WTC11 (cell line): Measurements from ENCODE around the gene GPR6.

Experiments used
- CTCF ChIP-seq: fragments of 200-600 bp; IDR thresholded peaks from 2 replicates; pipeline ENCODE4 v1.8.0; 2022; ENCODE audit warnings: antibody characterized with exemption
- RORB ChIP-seq: fragments of 250-450 bp; sonication (Bioruptor Pico); IDR thresholded peaks from 2 replicates; pipeline ENCODE4 v1.9.0; 2021; ENCODE audit warnings: mild to moderate bottlenecking
- TF ChIP-seq, protein P1 (sequence below): sonication (generic); formaldehyde crosslinking; IDR thresholded peaks from 2 replicates; pipeline ENCODE4 v1.8.0; 2022; ENCODE audit warnings: mild to moderate bottlenecking, missing genetic modification reagents
- TF ChIP-seq, protein P2 (sequence below): fragments of 250-450 bp; sonication (Bioruptor Pico); IDR thresholded peaks from 2 replicates; pipeline ENCODE4 v1.9.0; 2021; ENCODE audit warnings: moderate library complexity, mild to moderate bottlenecking, inconsistent platforms, borderline replicate concordance

DNA sequence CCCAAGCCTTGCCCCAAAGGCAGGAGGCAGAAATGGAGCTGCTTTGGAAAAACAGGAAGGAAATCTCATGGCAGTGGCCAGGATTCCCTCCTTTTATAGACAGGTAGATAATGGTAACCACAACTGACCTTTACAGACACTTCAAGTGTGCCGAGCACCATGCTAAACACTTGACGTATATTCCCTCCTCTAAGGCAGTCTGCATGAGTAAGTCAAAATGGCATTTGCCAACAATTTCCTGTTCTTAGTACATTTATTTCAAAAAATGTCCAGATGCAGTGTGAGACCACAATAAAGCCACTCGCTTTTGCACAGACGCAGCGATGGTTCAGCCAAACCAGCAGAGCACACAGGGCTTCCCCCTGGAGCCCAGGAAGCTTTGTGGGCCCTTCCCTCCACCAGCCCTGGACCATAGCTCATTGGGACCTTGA is 16.5 kb upstream of the GPR6 start:
- TF ChIP-seq CTCF (no peak), RORB (no peak)
- TF ChIP-seq, protein P1, sequence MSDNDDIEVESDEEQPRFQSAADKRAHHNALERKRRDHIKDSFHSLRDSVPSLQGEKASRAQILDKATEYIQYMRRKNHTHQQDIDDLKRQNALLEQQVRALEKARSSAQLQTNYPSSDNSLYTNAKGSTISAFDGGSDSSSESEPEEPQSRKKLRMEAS (CRISPR knock-in tag): no peak
- TF ChIP-seq, protein P2, sequence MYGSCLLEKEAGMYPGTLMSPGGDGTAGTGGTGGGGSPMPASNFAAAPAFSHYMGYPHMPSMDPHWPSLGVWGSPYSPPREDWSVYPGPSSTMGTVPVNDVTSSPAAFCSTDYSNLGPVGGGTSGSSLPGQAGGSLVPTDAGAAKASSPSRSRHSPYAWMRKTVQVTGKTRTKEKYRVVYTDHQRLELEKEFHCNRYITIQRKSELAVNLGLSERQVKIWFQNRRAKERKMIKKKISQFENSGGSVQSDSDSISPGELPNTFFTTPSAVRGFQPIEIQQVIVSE (CRISPR knock-in tag): no peak
